HG03108 (cell line): ENCODE results near the gene CCDC192.

ENCODE experiments used
- ATAC-seq: cut with Tn5 transposase; IDR thresholded peaks from one replicate; pipeline ENCODE4 v1.9.1; 2021; ENCODE audit warnings: moderate library complexity; ENCODE audit not compliant: unreplicated experiment

CCDC192 gene

DNA sequence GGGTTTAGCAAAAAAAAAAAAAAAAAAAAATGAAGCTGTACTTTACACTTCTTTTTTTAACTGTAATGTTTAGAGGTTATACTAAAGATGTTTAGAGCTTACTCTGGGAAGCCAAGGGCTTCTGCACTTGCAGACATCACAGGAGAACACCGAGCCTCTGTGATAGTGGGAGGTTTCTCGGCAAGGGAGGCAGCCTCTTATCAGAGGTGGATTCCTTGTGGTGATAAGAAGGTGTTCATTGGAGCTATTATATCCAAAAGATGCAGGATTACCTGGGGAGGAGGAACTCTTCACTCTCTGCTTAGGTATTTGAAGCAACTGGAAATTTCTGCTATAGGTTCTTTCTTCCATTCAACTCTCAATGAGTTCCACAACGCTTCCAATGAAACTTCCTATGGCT, 209.2 kb downstream of the CCDC192 start:
- no peak for ATAC-seq

DNA sequence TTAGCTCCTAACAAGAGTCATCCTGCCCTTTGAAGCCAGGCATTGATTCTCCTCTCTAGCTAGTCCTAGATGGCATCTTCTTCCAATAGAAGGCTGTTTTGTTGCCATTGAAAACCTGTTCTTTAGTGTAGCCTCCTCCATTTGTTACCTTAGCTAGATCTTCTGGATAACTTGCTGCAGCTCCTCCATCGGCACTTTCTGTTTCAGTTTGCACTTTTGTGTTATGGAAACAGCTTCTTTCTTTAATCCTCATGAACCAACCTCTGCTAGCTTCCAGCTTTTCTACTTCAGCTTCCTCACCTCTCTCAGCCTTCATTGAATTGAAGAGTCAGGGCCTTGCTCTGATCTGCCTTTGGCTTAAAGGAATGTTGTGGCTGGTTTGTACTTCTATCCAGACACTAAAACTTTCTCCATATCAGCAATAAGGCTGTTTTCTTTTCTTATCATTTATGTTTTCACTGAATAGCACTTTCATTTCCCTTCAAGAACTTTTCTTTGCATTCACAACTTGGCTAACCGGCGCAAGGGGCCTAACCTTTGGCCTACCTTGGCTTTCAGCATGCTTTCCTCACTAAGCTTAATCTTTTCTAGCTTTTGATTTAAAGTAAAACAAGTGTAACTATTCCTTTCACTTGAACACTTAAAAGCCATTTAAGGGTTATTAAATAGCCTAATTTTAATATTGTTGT, 213.8 kb downstream of the CCDC192 start:
- no peak for ATAC-seq

DNA sequence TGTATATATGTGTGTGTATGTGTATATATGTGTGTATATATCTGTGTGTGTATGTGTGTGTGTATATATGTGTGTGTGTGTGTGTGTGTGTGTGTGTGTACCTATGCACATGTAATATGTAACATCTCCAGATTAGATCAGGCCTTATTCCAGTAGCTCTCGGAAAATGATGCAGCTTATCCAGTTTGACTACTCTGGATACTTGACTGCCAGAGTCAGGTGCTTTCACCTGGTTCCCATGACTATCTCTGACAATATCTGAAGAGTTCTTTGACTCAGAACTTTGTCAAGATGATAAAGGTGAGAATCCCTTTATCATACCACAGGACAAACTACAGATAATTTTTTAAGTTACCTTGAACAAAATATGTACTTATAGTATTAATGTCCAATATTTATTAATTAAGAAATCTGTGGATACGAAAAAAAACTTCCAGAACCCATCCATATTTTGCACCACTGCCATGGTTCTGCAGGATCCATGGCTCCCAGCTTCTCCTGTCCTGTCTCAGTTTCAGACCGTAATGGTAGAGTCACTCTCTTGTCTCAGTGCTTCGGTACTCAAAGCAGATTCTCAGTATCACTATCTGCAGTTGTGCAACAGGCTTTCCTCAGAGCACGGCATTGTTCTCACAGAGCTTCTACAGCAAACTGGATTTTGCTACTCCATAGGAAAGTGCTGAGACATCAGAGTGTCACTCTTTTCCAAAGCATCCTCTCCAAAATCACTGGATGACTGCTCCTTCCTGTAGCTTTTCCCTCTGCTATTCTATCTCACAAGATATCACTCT, 216.0 kb downstream of the CCDC192 start:
- no peak for ATAC-seq

DNA sequence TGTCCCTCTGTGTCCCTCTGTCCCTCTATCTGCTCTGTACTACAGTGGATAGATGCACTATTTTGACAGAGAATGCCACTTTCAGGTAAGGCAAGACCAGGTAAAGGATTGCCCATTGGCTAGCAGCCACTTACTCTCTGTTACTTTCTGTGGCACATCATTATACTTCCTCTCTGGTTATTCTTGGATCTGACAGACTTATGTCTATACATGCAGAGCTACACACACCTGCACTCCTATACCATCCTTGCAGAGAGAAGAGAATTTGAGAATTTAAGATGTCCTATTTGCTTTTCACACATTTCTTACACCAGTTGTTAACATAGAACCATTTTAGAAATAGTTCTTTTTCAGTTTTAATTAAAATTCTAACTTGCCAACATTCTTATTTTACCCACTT, 216.6 kb downstream of the CCDC192 start:
- no peak for ATAC-seq

DNA sequence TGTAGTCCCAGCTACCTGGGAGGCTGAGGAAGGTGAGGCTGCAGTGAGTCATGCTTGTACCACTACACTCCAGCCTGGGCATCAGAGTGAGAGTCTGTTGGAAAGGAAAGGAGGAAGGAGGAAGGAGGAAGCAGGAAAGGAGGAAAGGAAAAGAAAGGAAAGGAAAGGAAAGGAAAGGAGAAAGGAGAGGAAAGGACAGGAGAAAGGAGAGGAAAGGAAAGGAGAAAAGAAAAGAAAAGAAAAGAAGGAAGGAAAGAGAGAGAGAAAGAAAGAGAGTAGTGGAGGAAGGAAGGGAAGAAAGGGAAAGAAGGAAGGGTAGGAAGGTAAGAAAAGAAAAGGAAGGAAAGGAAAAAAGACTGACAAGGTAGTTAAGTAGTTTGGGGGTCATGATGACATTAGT, 217.7 kb downstream of the CCDC192 start:
- no peak for ATAC-seq

DNA sequence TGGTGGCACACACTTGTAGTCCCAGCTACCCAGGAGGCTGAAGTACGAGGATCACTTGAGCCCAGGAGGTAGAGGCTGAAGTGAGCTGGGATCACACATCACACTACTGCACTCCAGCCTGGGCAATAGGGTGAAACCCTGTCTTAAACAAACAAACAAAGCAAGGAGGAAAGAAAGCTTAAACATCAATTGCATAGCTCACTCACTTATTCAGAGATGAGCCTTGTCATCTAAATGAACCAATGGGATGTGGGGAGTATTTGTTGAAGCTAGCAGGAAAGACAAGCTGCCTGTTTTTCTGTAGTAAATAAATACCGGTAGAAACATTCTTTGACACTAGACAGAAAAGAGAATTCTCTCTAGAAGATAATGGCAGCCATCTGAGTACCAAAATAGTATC, 219.4 kb downstream of the CCDC192 start:
- no peak for ATAC-seq

DNA sequence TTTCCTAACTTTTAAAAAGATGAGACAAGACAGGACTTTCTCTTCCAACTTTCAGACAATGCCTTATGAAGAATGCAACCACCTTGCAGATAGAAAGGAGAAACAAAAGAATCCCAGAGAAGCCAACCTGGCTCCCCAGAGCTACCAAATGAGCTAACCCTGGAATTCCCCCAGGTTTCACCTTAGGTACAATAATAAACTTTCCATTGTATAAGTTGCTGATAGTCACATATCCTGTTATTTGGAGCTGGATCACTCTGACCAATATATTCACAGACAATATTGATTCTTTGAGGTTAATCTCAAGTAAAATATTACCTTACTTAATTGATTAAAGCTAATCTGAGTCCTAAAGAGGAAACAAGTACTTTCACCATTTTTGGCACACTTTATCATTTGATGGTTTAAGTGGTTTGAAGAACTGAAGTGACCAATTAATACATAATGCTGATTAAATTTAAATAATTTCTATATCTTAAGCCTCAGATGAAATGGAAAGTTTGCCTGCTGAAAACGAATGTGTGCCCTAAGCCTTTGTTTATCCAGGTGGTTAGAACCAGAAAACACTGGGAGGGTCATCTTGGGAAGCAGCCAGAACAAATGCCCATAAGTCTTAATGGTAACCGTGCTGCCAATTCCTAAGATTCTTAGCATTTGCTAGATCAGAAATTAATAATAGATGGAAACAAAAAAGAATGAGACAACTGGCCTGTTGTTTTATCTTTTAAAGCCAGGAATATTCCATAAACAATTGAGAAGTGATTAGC, 220.8 kb downstream of the CCDC192 start:
- ATAC-seq = no peak

DNA sequence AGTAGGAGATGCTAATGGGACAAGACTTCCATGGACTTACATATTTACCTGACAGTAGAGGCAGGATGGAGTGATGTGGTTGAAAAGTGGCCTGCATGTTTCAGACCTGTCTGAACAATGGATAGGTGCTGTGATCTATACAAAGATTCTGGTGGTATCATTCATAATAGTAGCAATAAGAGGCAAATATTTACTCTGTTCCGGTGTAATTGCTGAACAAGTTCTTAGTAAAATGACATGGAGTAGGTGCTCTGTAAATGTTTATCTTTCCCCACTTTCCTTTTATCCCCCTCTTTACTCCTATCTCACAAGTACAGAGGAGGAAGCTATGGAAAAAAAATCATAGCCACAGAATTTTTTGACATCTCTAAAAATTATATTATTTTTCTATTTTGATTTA, 221.4 kb downstream of the CCDC192 start:
- ATAC-seq = no peak

DNA sequence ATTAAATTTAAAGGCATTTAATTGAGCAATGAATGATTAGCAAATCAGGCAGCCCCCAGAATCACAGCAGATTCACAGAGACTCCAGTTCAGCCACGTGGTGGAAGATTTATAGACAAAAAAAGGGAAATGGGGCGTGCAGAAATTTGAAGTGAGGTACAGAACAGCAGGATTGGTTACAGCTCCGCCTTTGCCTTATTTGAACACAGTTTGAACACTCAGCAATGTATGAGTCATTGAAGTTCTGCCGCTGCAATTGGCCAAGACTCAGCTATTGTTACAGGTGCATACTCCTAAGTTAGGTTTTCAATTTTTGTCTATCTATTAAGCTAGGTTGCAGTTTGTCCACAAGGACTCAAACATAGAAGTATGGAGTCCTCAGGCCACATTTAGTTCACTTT, 222.7 kb downstream of the CCDC192 start:
- no peak for ATAC-seq

DNA sequence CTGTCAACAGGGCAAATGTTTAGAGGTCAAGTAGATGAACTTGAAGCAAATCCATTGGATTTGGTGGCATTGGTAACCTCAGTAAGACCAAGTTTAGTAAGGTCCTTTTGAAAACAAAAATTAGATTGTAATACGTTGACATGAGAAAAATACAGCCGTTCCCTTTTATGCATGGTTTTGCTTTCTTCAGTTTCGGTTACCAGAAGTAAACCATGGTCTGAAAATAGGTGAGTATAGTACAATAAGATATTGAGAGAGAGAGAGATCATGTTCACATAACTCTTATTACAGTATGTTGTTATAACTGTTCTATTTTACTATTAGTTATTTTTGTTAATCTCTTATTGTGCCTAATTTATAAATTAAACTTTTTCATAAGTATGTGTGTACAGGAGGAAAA, 223.8 kb downstream of the CCDC192 start:
- no peak for ATAC-seq

DNA sequence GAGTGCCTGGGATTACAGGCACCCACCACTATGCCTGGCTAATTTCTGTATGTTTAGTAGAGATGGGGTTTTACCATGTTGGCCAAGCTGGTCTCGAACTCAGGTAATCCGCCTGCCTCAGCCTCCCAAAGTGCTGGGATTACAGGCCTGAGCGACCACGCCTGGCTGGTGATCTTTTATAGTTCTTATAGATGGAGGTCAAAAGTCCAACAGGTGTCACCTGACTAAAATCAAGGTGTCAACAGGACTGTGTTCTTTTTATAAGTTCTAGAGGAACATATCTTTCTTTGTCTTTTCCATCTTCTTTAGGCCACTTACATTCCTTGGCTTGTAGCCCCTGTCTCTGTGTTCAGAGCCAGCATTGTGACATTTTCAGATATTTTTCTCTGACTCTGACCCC, 224.9 kb downstream of the CCDC192 start:
- no peak for ATAC-seq

DNA sequence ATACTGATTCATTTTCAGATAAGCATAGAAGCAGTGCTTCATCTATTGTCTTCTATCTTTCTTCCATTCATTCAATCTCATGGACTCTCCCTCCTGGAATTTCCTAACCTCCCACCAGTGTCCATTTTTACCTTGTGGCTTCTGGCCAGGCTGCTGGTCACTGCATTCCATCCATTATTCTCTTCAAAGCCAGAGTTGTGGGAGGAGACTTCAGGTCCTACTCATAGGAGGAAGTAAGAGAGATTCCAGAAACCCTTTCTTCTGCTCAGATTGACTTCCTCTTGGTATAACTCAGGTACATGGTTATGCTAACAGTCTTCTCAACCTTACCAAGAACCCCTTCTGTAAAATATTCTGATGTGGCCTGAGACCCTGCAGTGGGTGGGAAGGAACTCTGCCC, 227.1 kb downstream of the CCDC192 start:
- no peak for ATAC-seq

DNA sequence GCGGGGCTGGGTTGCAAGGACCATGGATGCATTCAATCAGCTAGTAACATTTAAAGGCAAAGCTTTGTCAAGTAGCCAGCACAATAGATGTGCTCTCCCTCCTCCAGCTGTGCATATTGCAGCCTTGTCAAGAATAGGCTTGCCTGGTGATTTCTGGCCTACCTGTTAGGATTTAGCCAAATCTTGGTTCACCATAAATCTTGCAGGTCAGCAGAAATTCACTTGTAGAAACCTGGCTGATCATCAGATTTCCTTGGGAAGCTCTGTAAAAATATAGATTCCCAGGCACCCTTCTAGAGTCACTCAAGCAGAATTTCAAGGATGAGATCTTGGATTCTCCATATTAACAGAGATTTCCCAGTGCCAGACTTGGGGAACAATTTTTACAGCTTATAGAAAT, 228.2 kb downstream of the CCDC192 start:
- no peak for ATAC-seq

DNA sequence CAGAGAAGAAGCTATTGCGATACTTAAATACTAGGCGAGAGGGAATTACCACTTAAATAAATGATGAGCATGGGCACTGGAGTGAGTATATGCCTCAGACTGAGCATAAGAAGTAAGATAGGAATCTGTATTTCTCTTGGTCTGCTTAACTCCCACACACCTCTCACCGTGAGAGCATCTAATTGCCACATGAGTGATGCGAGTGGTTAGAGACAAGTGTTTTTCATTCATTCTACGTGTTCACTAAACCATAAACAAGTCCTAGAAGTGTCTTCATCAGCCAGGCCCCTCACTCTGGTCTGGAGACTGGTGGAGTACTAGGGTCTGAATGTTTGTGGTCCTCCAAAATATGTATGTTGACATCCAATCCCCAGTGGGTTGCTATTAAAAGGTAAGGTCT, 230.2 kb downstream of the CCDC192 start:
- ATAC-seq = no peak

DNA sequence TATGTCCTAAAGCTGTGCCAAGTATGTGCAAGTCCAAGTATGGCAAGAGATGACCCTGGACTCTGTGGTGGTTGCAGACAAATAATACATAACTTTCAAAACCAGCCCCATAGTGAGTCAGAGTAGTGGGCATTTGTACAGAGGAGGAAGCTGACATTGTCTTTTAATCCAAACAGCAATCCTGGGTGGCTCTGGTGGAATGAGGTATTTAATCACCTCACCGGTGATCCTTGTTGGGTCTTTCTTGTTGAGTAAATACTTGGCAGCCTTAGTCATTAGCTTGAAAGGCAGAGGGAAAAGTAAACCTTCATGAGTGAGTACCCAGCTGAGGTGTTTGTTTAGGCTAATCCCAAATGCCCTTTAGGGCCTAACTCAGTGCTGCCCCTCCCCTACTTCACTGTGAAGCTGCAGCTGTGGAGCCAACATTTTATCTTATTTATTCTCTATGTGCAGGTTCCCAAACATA, 231.6 kb downstream of the CCDC192 start:
- ATAC-seq = no peak

DNA sequence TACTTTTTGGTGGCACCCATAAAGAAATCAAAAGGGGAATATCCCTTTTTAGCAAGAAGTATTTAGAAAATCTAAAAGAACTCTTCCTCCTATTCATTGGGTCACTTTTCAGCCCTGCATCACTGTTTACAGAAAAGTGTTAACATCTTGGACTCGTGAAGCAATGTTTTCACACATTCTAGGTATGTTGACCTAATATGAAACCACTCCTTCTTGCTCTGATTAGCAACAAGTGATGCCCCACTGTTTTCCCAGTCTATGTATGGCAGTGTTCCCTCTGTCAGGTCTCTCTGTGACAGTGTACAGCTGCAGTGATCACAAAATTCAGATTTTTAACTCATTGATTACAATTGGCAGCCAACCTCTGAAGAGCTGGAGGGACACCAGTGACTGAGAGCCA, 232.2 kb downstream of the CCDC192 start:
- no peak for ATAC-seq

DNA sequence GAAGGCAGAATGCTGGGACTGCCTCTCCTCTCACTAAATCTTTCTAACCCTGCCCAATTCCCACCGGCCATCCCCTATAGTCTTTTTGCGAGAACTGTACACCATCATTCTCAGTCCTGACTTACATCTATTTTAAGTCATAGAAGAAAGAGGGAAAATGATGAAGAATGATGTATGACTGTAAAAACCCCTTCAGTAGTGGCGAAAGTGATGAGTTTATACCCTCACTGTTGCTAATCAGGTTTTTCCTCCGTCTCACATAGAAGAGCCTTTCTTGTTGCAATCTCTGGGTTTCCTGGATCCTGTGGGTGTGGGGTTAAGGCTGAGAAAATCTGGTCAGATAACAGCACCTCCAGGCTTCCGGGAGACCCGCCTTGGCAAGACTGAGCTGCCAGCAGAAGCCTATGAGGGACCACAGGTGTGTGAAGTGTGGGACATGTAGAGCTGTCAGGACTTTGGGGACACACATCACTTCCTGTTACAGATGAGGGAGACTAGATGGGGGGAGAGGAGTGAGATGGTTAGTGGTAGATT, 233.3 kb downstream of the CCDC192 start:
- ATAC-seq = no peak

DNA sequence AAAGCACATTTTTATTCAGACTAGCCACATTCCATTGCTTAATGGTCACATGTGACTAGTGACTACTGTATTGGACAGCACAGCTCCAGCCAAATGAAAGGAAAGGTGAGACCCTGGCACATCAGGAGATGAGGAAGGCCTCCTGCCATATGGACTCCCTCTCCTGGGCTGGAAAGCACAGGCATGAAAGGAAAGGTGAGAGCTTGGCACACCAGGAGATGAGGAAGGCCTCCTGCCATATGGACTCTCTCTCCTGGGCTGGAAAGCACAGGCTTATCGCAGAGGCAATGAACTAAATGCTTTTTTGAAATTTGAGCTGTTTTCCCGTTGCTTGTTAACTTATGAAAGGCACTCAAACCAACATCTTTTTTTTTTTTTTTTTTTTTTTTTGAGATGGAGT, 235.6 kb downstream of the CCDC192 start:
- ATAC-seq = no peak

DNA sequence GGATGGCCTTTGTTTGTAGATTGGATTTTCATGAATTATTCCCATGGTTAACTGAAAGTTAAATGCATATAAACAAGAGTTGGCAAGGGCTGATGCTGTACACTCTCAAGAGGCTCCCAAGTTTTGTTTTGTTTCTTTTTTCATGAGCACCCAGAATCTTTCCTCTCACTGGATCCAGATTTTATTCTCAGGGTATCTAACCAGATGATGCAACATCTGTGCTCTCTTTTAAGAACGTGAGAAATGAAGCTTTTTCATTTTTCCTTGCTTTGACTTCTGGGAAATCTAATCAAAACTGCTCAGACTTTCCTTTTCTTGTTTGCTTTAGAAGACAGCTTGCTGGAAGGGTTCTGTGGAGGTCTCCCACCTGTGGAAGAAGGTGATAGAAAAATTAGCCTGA, 237.7 kb downstream of the CCDC192 start:
- ATAC-seq = no peak

DNA sequence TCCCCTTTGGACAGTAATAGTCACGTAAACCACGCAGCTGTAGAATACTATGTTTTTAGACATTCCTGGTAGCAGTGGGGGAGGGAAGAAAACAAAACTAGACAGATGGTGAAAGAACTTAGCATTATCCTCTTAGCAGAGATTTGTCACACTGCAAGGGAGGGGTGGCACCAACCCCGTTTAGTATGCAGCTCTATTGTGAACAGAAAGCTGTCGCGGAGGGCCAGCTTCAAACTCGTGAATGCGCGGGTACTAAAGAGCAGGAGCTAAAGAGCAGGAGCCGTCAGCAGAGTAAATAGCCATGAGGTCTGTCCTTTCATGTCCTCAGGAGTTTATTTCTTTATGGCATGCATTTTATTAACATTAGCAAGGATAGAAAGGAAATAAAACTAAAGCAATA, 238.5 kb downstream of the CCDC192 start:
- ATAC-seq = no peak

DNA sequence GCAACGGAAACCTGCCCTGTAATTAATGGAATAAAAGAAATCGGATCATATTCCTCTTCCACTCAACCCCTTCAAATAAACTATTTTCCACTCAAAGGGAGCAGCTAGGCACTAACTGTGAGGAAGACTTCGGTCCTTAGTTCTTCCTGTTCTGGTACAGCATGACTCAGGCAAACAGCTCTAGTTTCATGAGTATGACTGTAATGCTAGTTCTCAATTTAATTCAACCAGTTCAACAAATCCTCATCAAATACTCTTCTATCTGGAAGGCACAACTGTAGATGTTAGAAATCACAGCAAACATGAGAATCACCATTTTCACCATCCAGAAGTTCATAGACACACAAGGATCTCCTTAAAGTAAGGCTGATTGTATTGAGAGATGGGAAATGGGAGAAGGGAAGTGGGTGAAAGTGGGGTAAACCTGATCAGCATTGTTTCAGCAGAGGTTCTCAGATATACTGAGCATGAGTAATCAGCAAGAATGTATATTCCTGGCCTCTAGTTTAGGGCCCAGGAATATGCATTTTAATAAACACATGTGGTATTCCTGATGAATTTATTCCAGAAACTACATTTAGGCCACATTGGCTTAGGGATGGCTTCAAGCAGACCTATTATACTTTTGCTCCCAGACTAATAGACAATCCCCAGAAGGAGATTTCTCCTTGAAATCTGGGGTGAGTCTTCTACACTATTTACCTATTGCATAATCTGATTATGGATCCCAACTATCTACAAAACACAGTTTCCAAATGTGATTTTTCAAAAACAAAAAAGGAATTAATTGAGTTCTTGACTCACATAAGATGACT, 239.3 kb downstream of the CCDC192 start:
- no peak for ATAC-seq
